WTC11 (cell line): ENCODE results near the gene SEL1L. TPM values are rescaled to one million over a fixed set of nuclear protein-coding genes. Genes with fewer than 3 reads are reported as not detected.

Experiments
- ATAC-seq: fragments of 200-7000 bp; cut with Tn5 transposase; 2 replicates; pipeline ENCODE4 v1.10.0; 2021; ENCODE audit warnings: mild to moderate bottlenecking, moderate library complexity
- CTCF ChIA-PET: fragments of 300-600 bp; sonication (Branson Sonifier 250); formaldehyde crosslinking; loops from one replicate; lab custom pipeline; 2021; ENCODE audit warnings: antibody characterized with exemption; lab: Charles Lee
- POLR2A ChIA-PET: fragments of 350-600 bp; sonication (Branson Sonifier 250); formaldehyde crosslinking; loops from one replicate; lab custom pipeline; 2021; ENCODE audit warnings: antibody characterized with exemption; lab: Charles Lee
- DNase-seq: peaks from one replicate; pipeline ENCODE4 v3.0.0; 2021; ENCODE audit warnings: low spot score
- H3K27ac Mint-ChIP-seq: 2 replicates; pipeline ENCODE4 v1.8.0; 2021; ENCODE audit warnings: mixed read lengths
- H3K27me3 Mint-ChIP-seq: 2 replicates; pipeline ENCODE4 v1.8.0; 2021; ENCODE audit warnings: low read depth, mild to moderate bottlenecking, moderate library complexity, mixed read lengths
- H3K36me3 Mint-ChIP-seq: 2 replicates; pipeline ENCODE4 v1.8.0; 2021; ENCODE audit warnings: mixed read lengths
- H3K4me1 Mint-ChIP-seq: 2 replicates; pipeline ENCODE4 v1.8.0; 2022; ENCODE audit warnings: mixed read lengths
- H3K4me3 Mint-ChIP-seq: 2 replicates; pipeline ENCODE4 v1.8.0; 2021; ENCODE audit warnings: mild to moderate bottlenecking, moderate library complexity, mixed read lengths
- H3K9me3 Mint-ChIP-seq: 2 replicates; pipeline ENCODE4 v1.8.0; 2021; ENCODE audit warnings: mixed read lengths
- AFF4 ChIP-seq: sonication (generic); formaldehyde crosslinking; IDR thresholded peaks from 2 replicates; pipeline ENCODE4 v1.8.1; 2023; ENCODE audit warnings: mild to moderate bottlenecking, missing genetic modification reagents, borderline replicate concordance
- AR ChIP-seq: fragments of 250-450 bp; sonication (Bioruptor Pico); IDR thresholded peaks from 2 replicates; pipeline ENCODE4 v1.9.0; 2021; ENCODE audit warnings: mild to moderate bottlenecking
- ATF1 ChIP-seq: sonication (generic); formaldehyde crosslinking; IDR thresholded peaks from 2 replicates; pipeline ENCODE4 v1.8.1; 2023; ENCODE audit warnings: mild to moderate bottlenecking, moderate library complexity, missing genetic modification reagents
- CBFB ChIP-seq: sonication (generic); formaldehyde crosslinking; IDR thresholded peaks from 2 replicates; pipeline ENCODE4 v1.8.1; 2022; ENCODE audit warnings: mild to moderate bottlenecking, low read depth, missing genetic modification reagents
- CREB1 ChIP-seq: sonication (generic); formaldehyde crosslinking; IDR thresholded peaks from 2 replicates; pipeline ENCODE4 v1.8.0; 2023; ENCODE audit warnings: mild to moderate bottlenecking, missing genetic modification reagents
- EMX1 ChIP-seq: fragments of 250-450 bp; sonication (Bioruptor Pico); IDR thresholded peaks from 2 replicates; pipeline ENCODE4 v1.8.0; 2021; ENCODE audit warnings: mild to moderate bottlenecking
- ERG ChIP-seq: fragments of 250-450 bp; sonication (Bioruptor Pico); IDR thresholded peaks from 2 replicates; pipeline ENCODE4 v1.8.0; 2021; ENCODE audit warnings: mild to moderate bottlenecking
- FOXJ3 ChIP-seq: sonication (generic); formaldehyde crosslinking; IDR thresholded peaks from 2 replicates; pipeline ENCODE4 v1.9.0; 2021; ENCODE audit warnings: missing genetic modification reagents, mild to moderate bottlenecking, borderline replicate concordance
- FOXK1 ChIP-seq: sonication (generic); formaldehyde crosslinking; IDR thresholded peaks from 2 replicates; pipeline ENCODE4 v1.8.0; 2022; ENCODE audit warnings: mild to moderate bottlenecking, moderate library complexity, missing genetic modification reagents
- HMGA2 ChIP-seq: fragments of 250-450 bp; sonication (Bioruptor Pico); IDR thresholded peaks from 2 replicates; pipeline ENCODE4 v1.4.0; 2021; ENCODE audit warnings: mild to moderate bottlenecking, moderate library complexity
- IRF2 ChIP-seq: sonication (generic); formaldehyde crosslinking; IDR thresholded peaks from 2 replicates; pipeline ENCODE4 v1.8.0; 2022; ENCODE audit warnings: low read depth, missing genetic modification reagents, borderline replicate concordance
- MLX ChIP-seq: sonication (generic); formaldehyde crosslinking; IDR thresholded peaks from 2 replicates; pipeline ENCODE4 v1.8.1; 2023; ENCODE audit warnings: mild to moderate bottlenecking, missing genetic modification reagents, moderate library complexity
- MYBL2 ChIP-seq: sonication (generic); formaldehyde crosslinking; IDR thresholded peaks from 2 replicates; pipeline ENCODE4 v1.8.1; 2023; ENCODE audit warnings: mild to moderate bottlenecking, moderate library complexity, missing genetic modification reagents
- NFATC4 ChIP-seq: fragments of 250-450 bp; sonication (Bioruptor Pico); IDR thresholded peaks from 2 replicates; pipeline ENCODE4 v1.9.0; 2021; ENCODE audit warnings: mild to moderate bottlenecking
- NR3C1 ChIP-seq: sonication (generic); formaldehyde crosslinking; conservative IDR thresholded peaks from 2 replicates; pipeline ENCODE4 v1.8.1; 2023; ENCODE audit warnings: low read depth, mild to moderate bottlenecking, missing genetic modification reagents
- PRRX2 ChIP-seq: fragments of 250-450 bp; sonication (Bioruptor Pico); IDR thresholded peaks from 2 replicates; pipeline ENCODE4 v1.8.0; 2021; ENCODE audit warnings: mild to moderate bottlenecking
- TEAD4 ChIP-seq: sonication (generic); formaldehyde crosslinking; IDR thresholded peaks from 2 replicates; pipeline ENCODE4 v1.8.0; 2022; ENCODE audit warnings: mild to moderate bottlenecking, missing genetic modification reagents
- ZSCAN18 ChIP-seq: fragments of 250-450 bp; sonication (Bioruptor Pico); IDR thresholded peaks from 2 replicates; pipeline ENCODE4 v2.1.2; 2022; ENCODE audit warnings: mild to moderate bottlenecking, moderate library complexity
- total RNA-seq: library from RNA; stranded (reverse); gene quantifications from 3 replicates; pipeline ENCODE4 v1.2.3, GENCODE V29; 2021

The SEL1L gene
- total RNA-seq, 1 experiment from 2014 or later: 29.1 TPM

GRCh38 chr14:81474148-81474492 lies 59.5 kb downstream of the SEL1L start:
- H3K9me3 Mint-ChIP-seq: no peaks in the 10 kb centered on the region
- H3K27ac Mint-ChIP-seq: no peak overlapping the region
- H3K36me3 Mint-ChIP-seq: peaks cover 13% of the 10 kb centered on the region
- ATAC-seq: no peak
- no peak for TF ChIP-seq HMGA2
- DNase-seq: no peak
- POLR2A ChIA-PET: no interaction called here
- CTCF ChIA-PET: no interaction called here
- H3K27me3 Mint-ChIP-seq: no peaks in the 10 kb centered on the region
- no peak overlapping the region for H3K4me3 Mint-ChIP-seq
- peaks cover 5% of the 10 kb centered on the region for H3K4me1 Mint-ChIP-seq

GRCh38 chr14:81473456-81474147 lies 60.1 kb downstream of the SEL1L start:
- POLR2A ChIA-PET: no interaction called here
- no peak overlapping the region for H3K4me3 Mint-ChIP-seq
- ATAC-seq (no peak), DNase-seq (no peak)
- peaks cover 5% of the 10 kb centered on the region for H3K4me1 Mint-ChIP-seq
- CTCF ChIA-PET: no interaction called here
- TF ChIP-seq MLX (CRISPR knock-in tag) (no peak), FOXJ3 (CRISPR knock-in tag) (no peak), MYBL2 (CRISPR knock-in tag) (no peak), AFF4 (CRISPR knock-in tag) (no peak), IRF2 (CRISPR knock-in tag) (no peak)
- TF ChIP-seq, all 79 proteins: peak for 0
- H3K36me3 Mint-ChIP-seq: peaks cover 8% of the 10 kb centered on the region
- H3K9me3 Mint-ChIP-seq: no peaks in the 10 kb centered on the region
- no peaks in the 10 kb centered on the region for H3K27me3 Mint-ChIP-seq
- no peak overlapping the region for H3K27ac Mint-ChIP-seq

- Mint-ChIP-seq H3K4me3 (no peak overlapping the region), H3K9me3 (0 out of 2 replicates have a peak, but pooled peaks cover 2% of the 10 kb centered on the region), H3K27me3 (no peaks in the 10 kb centered on the region), H3K27ac (no peak overlapping the region), H3K4me1 (peaks cover 5% of the 10 kb centered on the region), H3K36me3 (peaks cover 3% of the 10 kb centered on the region; the same call in 1 of the 2 replicates)
- no peak for TF ChIP-seq ERG (CRISPR knock-in tag)
- no peak for TF ChIP-seq NR3C1
- no peak for TF ChIP-seq CREB1 (CRISPR knock-in tag)
- TF ChIP-seq FOXK1: no peak
- TF ChIP-seq TEAD4 (CRISPR knock-in tag): no peak
- POLR2A ChIA-PET: no interaction called here
- DNase-seq (no peak), ATAC-seq (peak; percentile 64)
- CTCF ChIA-PET: interaction anchor here (1.0 to 1.4 kb wide), 2 partner anchors 203 to 309 kb away, joined by 3 read pairs; no protein-coding TSS in a partner anchor
These were observed 61.4 kb downstream of the SEL1L start for GRCh38 chr14:81472096-81472800.

- CTCF ChIA-PET: no interaction called here
- Mint-ChIP-seq H3K27ac (no peak overlapping the region), H3K27me3 (no peaks in the 10 kb centered on the region), H3K4me1 (peaks cover 5% of the 10 kb centered on the region), H3K4me3 (no peak overlapping the region), H3K9me3 (0 out of 2 replicates have a peak, but pooled peaks cover 3% of the 10 kb centered on the region), H3K36me3 (no peaks in the 10 kb centered on the region; the same call in 1 of the 2 replicates)
- DNase-seq (no peak), ATAC-seq (no peak)
- POLR2A ChIA-PET: interaction anchor here (0.9 kb wide), 1 partner anchor 250 kb away, joined by 3 read pairs; the partner anchor contains the start of gene GTF2A1
- TF ChIP-seq ZSCAN18 (CRISPR knock-in tag): no peak
- TF ChIP-seq EMX1 (CRISPR knock-in tag): no peak
- TF ChIP-seq CBFB (CRISPR knock-in tag): no peak
- TF ChIP-seq NFATC4 (CRISPR knock-in tag): no peak
- no peak for TF ChIP-seq NR3C1
- TF ChIP-seq ATF1: no peak
- TF ChIP-seq FOXJ3 (CRISPR knock-in tag): no peak
- no peak for TF ChIP-seq AR
- TF ChIP-seq PRRX2 (CRISPR knock-in tag): no peak
These were observed 62.6 kb downstream of the SEL1L start for GRCh38 chr14:81471062-81471461.
